GM13977 (cell line): ENCODE results near the gene UTF1.

Source experiments
- DNase-seq: peaks from one replicate; pipeline ENCODE4 v3.0.0; 2012; ENCODE audit warnings: low spot score
- in situ Hi-C: fragments of 300-500 bp; cut with MboI; formaldehyde crosslinking; loops from one replicate; pipeline ENCODE4 v1.12.0; 2022; ENCODE audit warnings: low sequenced_read_pairs, low pct_unique_long_range_greater_than_20kb, mixed read lengths, inconsistent platforms; ENCODE audit not compliant: unreplicated experiment
- TF ChIP-seq, protein P1 (sequence below): IDR thresholded peaks from 2 replicates; pipeline ENCODE4 v1.5.1; 2012; ENCODE audit warnings: mild to moderate bottlenecking, control low read depth; ENCODE audit not compliant: insufficient read depth; ENCODE audit errors: extremely low read depth, missing control alignments

The UTF1 gene

GRCh38 chr10:133245439-133246235 is 15.6 kb downstream of the UTF1 start:
- no peak for DNase-seq
- in situ Hi-C loops = no loop called here
- TF ChIP-seq, protein P1, sequence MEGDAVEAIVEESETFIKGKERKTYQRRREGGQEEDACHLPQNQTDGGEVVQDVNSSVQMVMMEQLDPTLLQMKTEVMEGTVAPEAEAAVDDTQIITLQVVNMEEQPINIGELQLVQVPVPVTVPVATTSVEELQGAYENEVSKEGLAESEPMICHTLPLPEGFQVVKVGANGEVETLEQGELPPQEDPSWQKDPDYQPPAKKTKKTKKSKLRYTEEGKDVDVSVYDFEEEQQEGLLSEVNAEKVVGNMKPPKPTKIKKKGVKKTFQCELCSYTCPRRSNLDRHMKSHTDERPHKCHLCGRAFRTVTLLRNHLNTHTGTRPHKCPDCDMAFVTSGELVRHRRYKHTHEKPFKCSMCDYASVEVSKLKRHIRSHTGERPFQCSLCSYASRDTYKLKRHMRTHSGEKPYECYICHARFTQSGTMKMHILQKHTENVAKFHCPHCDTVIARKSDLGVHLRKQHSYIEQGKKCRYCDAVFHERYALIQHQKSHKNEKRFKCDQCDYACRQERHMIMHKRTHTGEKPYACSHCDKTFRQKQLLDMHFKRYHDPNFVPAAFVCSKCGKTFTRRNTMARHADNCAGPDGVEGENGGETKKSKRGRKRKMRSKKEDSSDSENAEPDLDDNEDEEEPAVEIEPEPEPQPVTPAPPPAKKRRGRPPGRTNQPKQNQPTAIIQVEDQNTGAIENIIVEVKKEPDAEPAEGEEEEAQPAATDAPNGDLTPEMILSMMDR = no peak

GRCh38 chr10:133246236-133246626 is 16.2 kb downstream of the UTF1 start:
- in situ Hi-C loops = no loop called here
- DNase-seq = no peak

DNA sequence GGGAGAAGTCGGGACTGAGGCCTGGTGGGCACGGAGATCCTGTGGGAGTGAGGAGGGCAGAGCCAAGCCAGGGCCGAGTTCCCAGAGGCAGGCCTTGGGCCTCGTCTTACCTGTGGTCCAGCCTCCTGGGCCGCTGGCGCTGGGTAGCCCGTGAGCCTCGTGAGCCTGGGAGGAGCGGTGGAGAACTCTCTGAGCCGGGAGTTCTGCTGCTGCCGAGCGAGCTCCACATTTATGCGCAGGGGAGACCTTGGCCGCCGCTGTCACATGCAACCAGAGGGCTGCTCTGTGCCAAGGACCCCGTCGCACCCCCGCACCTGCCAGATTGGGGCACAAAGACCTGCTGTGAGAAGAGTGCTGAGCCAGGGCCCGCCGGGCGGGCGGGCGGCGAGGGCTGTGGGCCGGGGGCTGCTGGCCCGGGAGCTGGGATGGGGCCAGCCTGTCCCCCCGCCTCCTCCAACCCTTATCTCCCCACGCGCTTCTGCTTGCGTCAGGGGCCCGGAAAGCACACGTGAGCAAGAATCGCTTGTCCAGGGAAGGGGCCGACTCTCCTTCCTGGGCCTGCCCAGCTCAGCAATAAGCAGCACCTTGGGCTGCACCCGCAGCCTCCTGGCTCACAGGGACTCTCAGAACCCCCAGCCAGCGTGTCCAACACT is 17.8 kb downstream of the UTF1 start:
- no peak for DNase-seq
- TF ChIP-seq, protein P1 = no peak
- in situ Hi-C loops = no loop called here

More at GRCh38 chr10:133246236-133246626, 16.2 kb downstream of the UTF1 start:
- TF ChIP-seq, protein P1 = no peak

- DNase-seq = no peak
- TF ChIP-seq, protein P1 = no peak
- in situ Hi-C loops = no loop called here
These were observed 18.3 kb downstream of the UTF1 start for GRCh38 chr10:133248334-133248715.

GRCh38 chr10:133249094-133249780 is 19.2 kb downstream of the UTF1 start:
- TF ChIP-seq, protein P1 = peak; percentile 9
- no peak for DNase-seq
- in situ Hi-C loops = no loop called here

DNA sequence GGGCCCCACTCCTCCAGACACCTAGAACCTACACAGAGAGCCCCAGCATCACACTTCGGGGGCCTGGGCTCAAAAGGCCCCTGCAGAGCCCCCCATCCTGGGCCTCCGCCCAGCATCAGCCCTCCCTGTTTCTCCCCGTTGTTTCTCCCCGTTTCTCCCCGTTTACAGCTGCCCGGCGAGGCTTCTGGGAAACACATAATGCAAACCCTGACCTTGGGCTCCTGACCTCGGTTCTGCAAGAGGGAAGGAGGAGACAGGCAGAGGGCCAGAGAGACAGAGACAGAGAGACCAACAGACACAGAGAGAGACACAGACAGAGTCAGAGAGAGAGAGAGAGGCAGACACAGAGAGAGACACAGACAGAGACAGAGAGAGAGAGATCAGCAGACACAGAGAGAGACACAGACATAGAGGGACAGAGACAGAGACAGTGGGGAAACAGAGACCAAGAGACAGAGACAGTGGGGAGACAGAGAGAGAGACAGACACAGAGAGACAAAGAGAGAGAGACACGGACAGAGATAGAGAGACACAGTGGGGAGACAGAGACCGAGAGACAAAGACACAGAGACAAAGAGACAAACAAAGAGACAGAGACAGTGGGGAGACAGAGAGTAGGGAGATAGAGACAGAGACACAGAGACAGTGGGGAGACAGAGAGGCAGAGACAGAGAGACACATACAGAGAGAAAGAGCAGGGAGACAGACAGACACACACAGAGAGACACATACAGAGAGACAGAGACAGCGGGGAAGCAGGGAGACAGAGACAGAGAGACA is 20.1 kb downstream of the UTF1 start:
- in situ Hi-C loops = no loop called here
- DNase-seq = no peak
- TF ChIP-seq, protein P1 = no peak
